ENCODE results near the gene ZNF346.

DNA sequence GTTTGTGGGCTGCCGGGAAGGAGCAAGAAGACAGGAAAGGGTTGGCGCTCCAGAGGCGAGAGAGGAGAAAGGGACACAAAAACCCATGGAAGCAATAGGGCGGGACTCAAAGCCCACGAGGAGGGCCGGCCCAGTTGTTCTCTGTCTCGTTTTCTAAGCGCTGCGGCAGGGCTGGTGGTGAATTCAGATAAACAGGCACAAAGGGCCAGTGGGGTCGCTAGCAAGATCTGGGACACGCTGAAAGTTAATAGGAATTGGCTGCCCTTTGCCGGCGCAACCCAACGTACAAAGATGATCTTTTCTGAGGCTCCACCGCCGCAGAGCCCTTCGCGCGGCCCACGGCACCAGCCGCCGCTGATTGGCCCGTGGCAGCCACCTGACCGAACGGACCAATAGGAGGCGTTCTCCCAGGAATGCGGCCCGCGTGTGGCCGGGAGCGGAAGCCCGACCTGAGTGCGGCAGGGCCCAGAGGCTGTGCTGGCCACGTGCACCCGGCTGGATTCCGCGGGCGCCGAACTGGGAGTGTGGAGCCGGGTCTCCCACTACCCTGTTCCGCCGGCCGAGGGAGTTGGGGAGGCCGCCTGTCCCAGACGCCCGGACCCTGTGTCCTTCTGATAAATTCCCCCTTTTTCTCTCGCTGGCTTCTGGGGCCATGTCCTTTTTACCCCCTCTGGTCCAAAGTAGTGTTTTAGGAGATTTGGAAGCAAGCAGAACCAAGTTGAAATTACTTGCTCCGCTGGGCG is 94.3 kb downstream of the ZNF346 start:
- TF ChIP-seq, protein P1, sequence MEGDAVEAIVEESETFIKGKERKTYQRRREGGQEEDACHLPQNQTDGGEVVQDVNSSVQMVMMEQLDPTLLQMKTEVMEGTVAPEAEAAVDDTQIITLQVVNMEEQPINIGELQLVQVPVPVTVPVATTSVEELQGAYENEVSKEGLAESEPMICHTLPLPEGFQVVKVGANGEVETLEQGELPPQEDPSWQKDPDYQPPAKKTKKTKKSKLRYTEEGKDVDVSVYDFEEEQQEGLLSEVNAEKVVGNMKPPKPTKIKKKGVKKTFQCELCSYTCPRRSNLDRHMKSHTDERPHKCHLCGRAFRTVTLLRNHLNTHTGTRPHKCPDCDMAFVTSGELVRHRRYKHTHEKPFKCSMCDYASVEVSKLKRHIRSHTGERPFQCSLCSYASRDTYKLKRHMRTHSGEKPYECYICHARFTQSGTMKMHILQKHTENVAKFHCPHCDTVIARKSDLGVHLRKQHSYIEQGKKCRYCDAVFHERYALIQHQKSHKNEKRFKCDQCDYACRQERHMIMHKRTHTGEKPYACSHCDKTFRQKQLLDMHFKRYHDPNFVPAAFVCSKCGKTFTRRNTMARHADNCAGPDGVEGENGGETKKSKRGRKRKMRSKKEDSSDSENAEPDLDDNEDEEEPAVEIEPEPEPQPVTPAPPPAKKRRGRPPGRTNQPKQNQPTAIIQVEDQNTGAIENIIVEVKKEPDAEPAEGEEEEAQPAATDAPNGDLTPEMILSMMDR (IDR thresholded peaks at IDR 0.05; ENCODE audit: poor library complexity) = no peak
- TF ChIP-seq EZH2 (IDR thresholded peaks at IDR 0.05; ENCODE audit: borderline replicate concordance) (no peak), EZH2phosphoT487 (IDR thresholded peaks at IDR 0.05; ENCODE audit: low read depth, severe bottlenecking, unreplicated experiment) (no peak)
